SU-DHL-6 (cell line): ENCODE results near the gene MSH3.

Experiments
- EZH2phosphoT487 ChIP-seq: fragments of 200-600 bp; sonication (generic), shearing (Covaris generic); conservative IDR thresholded peaks from 2 replicates; pipeline ENCODE4 v1.6.1; 2018; ENCODE audit warnings: mild to moderate bottlenecking, antibody characterized with exemption, low read length, moderate library complexity, mixed read lengths
- TF ChIP-seq, protein P1 (sequence below): fragments of 200-600 bp; sonication (generic); IDR thresholded peaks from one replicate; pipeline ENCODE4 v1.5.1; 2017; ENCODE audit warnings: antibody characterized with exemption, mild to moderate bottlenecking, low read length, moderate library complexity; ENCODE audit not compliant: insufficient read depth, poor library complexity, severe bottlenecking

GRCh38 chr5:80904533-80905187, 250.2 kb downstream of the MSH3 start:
- TF ChIP-seq, protein P1, sequence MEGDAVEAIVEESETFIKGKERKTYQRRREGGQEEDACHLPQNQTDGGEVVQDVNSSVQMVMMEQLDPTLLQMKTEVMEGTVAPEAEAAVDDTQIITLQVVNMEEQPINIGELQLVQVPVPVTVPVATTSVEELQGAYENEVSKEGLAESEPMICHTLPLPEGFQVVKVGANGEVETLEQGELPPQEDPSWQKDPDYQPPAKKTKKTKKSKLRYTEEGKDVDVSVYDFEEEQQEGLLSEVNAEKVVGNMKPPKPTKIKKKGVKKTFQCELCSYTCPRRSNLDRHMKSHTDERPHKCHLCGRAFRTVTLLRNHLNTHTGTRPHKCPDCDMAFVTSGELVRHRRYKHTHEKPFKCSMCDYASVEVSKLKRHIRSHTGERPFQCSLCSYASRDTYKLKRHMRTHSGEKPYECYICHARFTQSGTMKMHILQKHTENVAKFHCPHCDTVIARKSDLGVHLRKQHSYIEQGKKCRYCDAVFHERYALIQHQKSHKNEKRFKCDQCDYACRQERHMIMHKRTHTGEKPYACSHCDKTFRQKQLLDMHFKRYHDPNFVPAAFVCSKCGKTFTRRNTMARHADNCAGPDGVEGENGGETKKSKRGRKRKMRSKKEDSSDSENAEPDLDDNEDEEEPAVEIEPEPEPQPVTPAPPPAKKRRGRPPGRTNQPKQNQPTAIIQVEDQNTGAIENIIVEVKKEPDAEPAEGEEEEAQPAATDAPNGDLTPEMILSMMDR, result no peak
- no peak for TF ChIP-seq EZH2phosphoT487
